RWPE2 (cell line): ENCODE data around the gene RPLP2.

ENCODE experiments used
- ATAC-seq: fragments of 200-7000 bp; cut with Tn5 transposase; 3 replicates; pipeline ENCODE4 v1.9.1; 2021; ENCODE audit warnings: low read depth
- DNase-seq: peaks from one replicate; pipeline ENCODE4 v3.0.0-alpha.2; 2020; ENCODE audit warnings: low spot score
- H3K27ac ChIP-seq: fragments of 450-650 bp; 2 replicates; pipeline ENCODE4 v1.5.1; 2017; ENCODE audit warnings: mild to moderate bottlenecking; ENCODE audit not compliant: poor library complexity, severe bottlenecking
- H3K27me3 ChIP-seq: fragments of 250-450 bp; sonication (Bioruptor Pico); 2 replicates; pipeline ENCODE4 v1.5.1; 2021; ENCODE audit warnings: mild to moderate bottlenecking, moderate library complexity; ENCODE audit not compliant: insufficient read depth, poor library complexity, severe bottlenecking
- H3K36me3 ChIP-seq: fragments of 250-450 bp; sonication (Bioruptor Pico); 2 replicates; pipeline ENCODE4 v1.5.1; 2020; ENCODE audit warnings: low read depth, mild to moderate bottlenecking, moderate library complexity
- H3K4me1 ChIP-seq: fragments of 250-450 bp; sonication (Bioruptor Pico); 2 replicates; pipeline ENCODE4 v1.5.1; 2021; ENCODE audit warnings: mild to moderate bottlenecking, moderate library complexity; ENCODE audit not compliant: insufficient read depth, poor library complexity, severe bottlenecking
- H3K4me3 ChIP-seq: fragments of 250-450 bp; sonication (Bioruptor Pico); 2 replicates; pipeline ENCODE4 v1.5.1; 2021; ENCODE audit warnings: mild to moderate bottlenecking, moderate library complexity; ENCODE audit not compliant: severe bottlenecking
- H3K9me3 ChIP-seq: fragments of 250-450 bp; sonication (Bioruptor Pico); 2 replicates; pipeline ENCODE4 v1.5.1; 2021; ENCODE audit warnings: mild to moderate bottlenecking, moderate library complexity; ENCODE audit not compliant: severe bottlenecking
- TF ChIP-seq, protein P1 (sequence below): fragments of 450-650 bp; IDR thresholded peaks from one replicate; pipeline ENCODE4 v1.5.1; 2017; ENCODE audit warnings: mild to moderate bottlenecking, moderate library complexity; ENCODE audit not compliant: poor library complexity, severe bottlenecking

The RPLP2 gene

DNA sequence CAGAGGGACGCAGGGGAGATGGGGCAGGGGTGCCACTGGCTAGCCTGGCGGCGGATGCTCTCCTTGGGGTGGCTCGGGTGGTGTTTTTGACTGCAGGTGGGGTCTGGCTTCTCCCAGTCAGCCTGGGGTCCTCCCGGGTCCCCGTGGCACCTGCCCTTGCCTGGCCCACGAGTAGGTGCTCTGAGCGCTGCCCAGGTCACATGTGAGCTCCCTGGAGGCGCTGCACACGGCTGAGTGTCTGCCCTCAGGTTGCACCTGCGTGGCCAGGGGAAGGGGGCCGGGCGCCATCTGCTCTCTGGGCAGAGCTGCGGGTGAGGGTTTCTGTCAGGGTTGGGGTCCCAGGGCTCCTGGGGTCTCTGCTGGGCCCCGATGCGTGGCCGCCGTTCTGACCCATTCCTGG is 38.1 kb downstream of the RPLP2 start:
- ATAC-seq (no peak), DNase-seq (no peak)
- Histone ChIP-seq H3K4me3 (no peak overlapping the region), H3K9me3 (no peaks in the 10 kb centered on the region), H3K27me3 (no peaks in the 10 kb centered on the region), H3K27ac (no peak overlapping the region), H3K4me1 (peaks cover 19% of the 10 kb centered on the region), H3K36me3 (peaks cover 9% of the 10 kb centered on the region)
- TF ChIP-seq, protein P1, sequence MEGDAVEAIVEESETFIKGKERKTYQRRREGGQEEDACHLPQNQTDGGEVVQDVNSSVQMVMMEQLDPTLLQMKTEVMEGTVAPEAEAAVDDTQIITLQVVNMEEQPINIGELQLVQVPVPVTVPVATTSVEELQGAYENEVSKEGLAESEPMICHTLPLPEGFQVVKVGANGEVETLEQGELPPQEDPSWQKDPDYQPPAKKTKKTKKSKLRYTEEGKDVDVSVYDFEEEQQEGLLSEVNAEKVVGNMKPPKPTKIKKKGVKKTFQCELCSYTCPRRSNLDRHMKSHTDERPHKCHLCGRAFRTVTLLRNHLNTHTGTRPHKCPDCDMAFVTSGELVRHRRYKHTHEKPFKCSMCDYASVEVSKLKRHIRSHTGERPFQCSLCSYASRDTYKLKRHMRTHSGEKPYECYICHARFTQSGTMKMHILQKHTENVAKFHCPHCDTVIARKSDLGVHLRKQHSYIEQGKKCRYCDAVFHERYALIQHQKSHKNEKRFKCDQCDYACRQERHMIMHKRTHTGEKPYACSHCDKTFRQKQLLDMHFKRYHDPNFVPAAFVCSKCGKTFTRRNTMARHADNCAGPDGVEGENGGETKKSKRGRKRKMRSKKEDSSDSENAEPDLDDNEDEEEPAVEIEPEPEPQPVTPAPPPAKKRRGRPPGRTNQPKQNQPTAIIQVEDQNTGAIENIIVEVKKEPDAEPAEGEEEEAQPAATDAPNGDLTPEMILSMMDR: no peak

DNA sequence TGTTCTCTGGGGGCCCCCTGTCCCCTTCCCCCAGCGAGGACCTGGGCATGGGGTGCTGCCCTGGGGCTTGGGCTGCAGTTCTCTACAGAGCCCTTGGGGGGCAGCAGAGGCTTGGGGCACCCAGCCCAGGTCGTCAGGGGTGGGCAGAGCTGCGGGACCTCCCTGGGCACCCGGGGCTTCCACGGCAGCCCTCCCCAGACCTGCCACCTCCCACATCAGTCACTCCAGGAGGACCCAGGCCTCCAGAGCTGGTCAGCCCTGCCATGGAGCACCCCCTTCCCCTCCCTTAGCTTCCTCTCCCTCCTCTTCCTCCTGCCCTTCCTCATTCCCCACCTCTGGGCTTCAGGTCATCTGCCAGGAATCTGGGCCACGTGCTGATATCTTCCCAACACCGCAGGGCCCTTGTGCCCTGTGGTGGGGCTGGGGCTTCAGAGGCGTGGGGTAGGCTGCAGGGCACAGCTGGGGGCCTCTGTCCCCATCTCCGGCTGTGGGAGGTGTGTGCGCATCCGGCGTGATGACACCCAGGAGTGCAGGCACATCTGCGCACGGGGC is 38.7 kb downstream of the RPLP2 start:
- TF ChIP-seq, protein P1: peak; percentile 66
- Histone ChIP-seq H3K27me3 (no peaks in the 10 kb centered on the region), H3K36me3 (peaks cover 9% of the 10 kb centered on the region), H3K9me3 (no peaks in the 10 kb centered on the region), H3K27ac (no peak overlapping the region), H3K4me3 (no peak overlapping the region), H3K4me1 (peaks cover 19% of the 10 kb centered on the region)
- ATAC-seq: no peak
- no peak for DNase-seq

- Histone ChIP-seq H3K27me3 (no peaks in the 10 kb centered on the region), H3K36me3 (peaks cover 9% of the 10 kb centered on the region), H3K27ac (no peak overlapping the region), H3K4me3 (no peak overlapping the region), H3K9me3 (no peaks in the 10 kb centered on the region), H3K4me1 (peaks cover 19% of the 10 kb centered on the region)
- DNase-seq (no peak), ATAC-seq (no peak)
- TF ChIP-seq, protein P1: no peak
These were observed 39.5 kb downstream of the RPLP2 start for GRCh38 chr11:849104-849824.

GRCh38 chr11:849951-850774 is 40.4 kb downstream of the RPLP2 start:
- ATAC-seq: no peak
- H3K27me3 ChIP-seq: no peaks in the 10 kb centered on the region
- H3K4me3 ChIP-seq: no peak overlapping the region
- no peaks in the 10 kb centered on the region for H3K9me3 ChIP-seq
- H3K36me3 ChIP-seq: peaks cover 9% of the 10 kb centered on the region
- no peak for DNase-seq
- H3K27ac ChIP-seq: no peak overlapping the region
- peaks cover 15% of the 10 kb centered on the region for H3K4me1 ChIP-seq
- TF ChIP-seq, protein P1: no peak
